K562 treated with DMSO at 1 percent for 48 hours (cell line): Measurements from ENCODE around the gene ATF4. TPM values are rescaled to one million over a fixed set of nuclear protein-coding genes. Genes with fewer than 3 reads are reported as not detected.

Source experiments
- total RNA-seq: library from RNA; unstranded; fragments of 300-600 nt; gene quantifications from 2 replicates; pipeline ENCODE4 v1.2.3, GENCODE V29; 2022; ENCODE audit warnings: low replicate concordance; ENCODE audit errors: extremely low read depth

Gene ATF4
- total RNA-seq: 260 TPM in 1 of 2 replicates, not detected in the other

GRCh38 chr22:39520226-39521105 lies at the start of gene ATF4:
Gene ATF4, plus strand, starts transcription at chr22:39520562. Its CDS starts 884 bp downstream, at chr22:39521446.

GRCh38 chr22:39502109-39502788 lies 18.1 kb upstream of the ATF4 start, which contains the start of gene MIEF1:
Gene MIEF1, plus strand, starts transcription at chr22:39502290. Its CDS starts 9,005 bp downstream, at chr22:39511295.

GRCh38 chr22:39532215-39533073 lies 12.1 kb downstream of the ATF4 start, which contains the start of gene RPS19BP1:
Gene RPS19BP1, minus strand, starts transcription at chr22:39532748. Its CDS starts 10 bp downstream, at chr22:39532738.

GRCh38 chr22:39570665-39571064 lies 50.3 kb downstream of the ATF4 start, which contains the start of gene CACNA1I:
Gene CACNA1I, plus strand, starts transcription at chr22:39570753. Its CDS starts 0 bp downstream, at chr22:39570753.

Other genes starting within 250 kb of the ATF4 start
- 2,239 and 3,930 TPM in 2 replicates for gene RPL3, start 200.9 kb upstream of the ATF4 start, total RNA-seq
- gene SYNGR1, start 170.6 kb upstream of the ATF4 start, total RNA-seq: not detected in 2 replicates
- gene TAB1, start 120.8 kb upstream of the ATF4 start, total RNA-seq: not detected in 2 replicates
- gene MGAT3, start 63.5 kb upstream of the ATF4 start, total RNA-seq: not detected in 2 replicates
- not detected in 2 replicates for gene MIEF1, start 18.3 kb upstream of the ATF4 start, total RNA-seq
- not detected in 2 replicates for gene RPS19BP1, start 12.2 kb downstream of the ATF4 start, total RNA-seq
- gene CACNA1I, start 50.2 kb downstream of the ATF4 start, total RNA-seq: not detected in 2 replicates